ENCODE measurements around the gene TMEM128.
"Not testable (repeated sequence)": the region's sequence is repeated elsewhere in the genome, so short reads cannot be mapped to it uniquely, and the experiment has no call there.

Gene TMEM128

GRCh38 chr4:4248029-4248884 lies at the start of gene TMEM128:
Gene TMEM128, minus strand, starts transcription at chr4:4248223. Its CDS starts 21 bp downstream, at chr4:4248202.
- peak; percentile 94 for DNase-seq

GRCh38 chr4:4296283-4296846 lies 48.3 kb upstream of the TMEM128 start:
- no peak for DNase-seq

GRCh38 chr4:4293279-4293678 lies 45.3 kb upstream of the TMEM128 start:
- no peak for DNase-seq

- DNase-seq: peak; percentile 97
Measured at GRCh38 chr4:4289941-4290850, 42.2 kb upstream of the TMEM128 start, which contains the start of the genes LYAR and ZBTB49. Gene LYAR, minus strand, starts transcription at chr4:4290154. Its CDS starts 6,412 bp downstream, at chr4:4283742. Gene ZBTB49, plus strand, starts transcription at chr4:4290251. Its CDS starts 9,695 bp downstream, at chr4:4299946.

DNA sequence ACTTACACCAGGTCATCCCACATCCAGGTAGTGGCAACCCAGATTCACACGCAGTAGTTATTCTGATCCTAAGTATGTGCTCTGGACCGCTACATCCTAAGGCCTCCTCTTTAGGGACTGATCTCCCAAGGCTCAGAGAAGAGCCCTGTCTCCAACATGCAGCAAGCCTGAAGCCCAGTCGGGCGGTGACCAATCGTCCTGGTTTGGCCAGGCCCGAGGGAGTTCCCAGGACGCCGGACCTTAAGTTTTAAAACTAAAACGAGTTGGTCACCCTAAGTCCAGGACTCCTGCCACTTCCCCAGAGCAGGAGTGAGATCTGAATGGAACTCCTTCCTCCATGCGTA lies 41.5 kb upstream of the TMEM128 start:
- no peak for DNase-seq

DNA sequence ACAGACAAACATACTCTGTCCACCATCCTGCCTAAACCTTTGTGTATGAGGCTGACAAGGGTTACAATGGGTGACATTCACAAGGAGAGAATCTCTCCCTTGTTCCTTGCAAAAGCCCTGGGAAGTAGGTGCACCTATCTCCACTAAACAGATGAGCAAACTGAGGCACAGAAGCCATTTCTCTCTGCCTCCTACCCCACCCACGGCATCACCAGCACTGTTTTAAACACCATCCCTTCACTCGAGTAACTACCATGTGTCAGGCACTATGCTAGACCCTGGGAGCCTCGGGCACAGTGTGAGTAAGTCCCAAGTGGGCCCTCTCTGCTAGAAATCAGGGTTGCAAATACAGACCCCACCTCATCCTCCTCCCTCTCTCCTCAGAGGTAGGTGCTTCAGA lies 41.0 kb upstream of the TMEM128 start:
- DNase-seq: no peak

DNA sequence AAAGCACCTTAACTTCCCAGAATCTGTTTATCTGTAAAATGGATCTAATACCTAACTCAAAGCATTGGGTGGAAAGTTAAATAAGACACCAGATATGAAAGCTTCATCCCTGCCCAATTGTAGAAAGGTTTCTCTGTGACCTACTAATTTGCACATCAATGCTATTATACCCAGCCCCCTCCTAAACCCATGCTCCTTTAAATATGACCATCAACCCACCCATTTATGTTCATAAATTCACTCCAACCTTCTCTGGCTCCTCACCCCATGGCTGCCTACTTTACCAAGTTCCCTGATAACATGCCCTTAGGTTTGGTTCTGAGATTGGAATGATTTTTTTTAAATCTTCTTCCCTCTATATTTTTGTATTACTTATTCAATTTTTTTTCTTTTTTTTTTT lies 40.1 kb upstream of the TMEM128 start:
- DNase-seq: no peak

GRCh38 chr4:4284827-4285618 lies 37.0 kb upstream of the TMEM128 start:
- DNase-seq: no peak

DNA sequence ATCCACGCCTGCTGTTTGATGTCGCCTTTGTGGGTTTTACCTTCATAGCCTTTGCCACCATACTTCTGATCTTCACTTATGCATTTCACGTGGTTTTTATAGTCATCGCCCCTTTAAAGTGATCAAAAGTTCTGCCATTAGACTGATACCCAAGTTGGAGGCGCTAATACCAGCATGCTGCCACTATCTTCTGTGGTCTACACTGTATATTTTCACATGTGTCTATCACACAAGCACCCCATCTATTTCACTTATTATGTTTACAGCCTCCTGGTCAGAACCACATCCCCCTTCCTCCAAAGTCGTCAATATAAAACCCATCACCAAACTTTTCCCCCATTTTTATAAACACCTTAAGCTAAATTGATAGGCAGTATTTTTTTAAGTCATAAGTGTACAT lies 33.8 kb upstream of the TMEM128 start:
- DNase-seq: no peak

- DNase-seq: no peak
Measured at GRCh38 chr4:4277531-4277930, 29.5 kb upstream of the TMEM128 start.

- no peak for DNase-seq
Measured at GRCh38 chr4:4274226-4274625, 26.2 kb upstream of the TMEM128 start.

GRCh38 chr4:4271912-4272311 lies 23.9 kb upstream of the TMEM128 start:
- no peak for DNase-seq

GRCh38 chr4:4270529-4270928 lies 22.5 kb upstream of the TMEM128 start:
- DNase-seq: peak; percentile 33

- peak; percentile 76 for DNase-seq
Measured at GRCh38 chr4:4269856-4270255, 21.8 kb upstream of the TMEM128 start.

GRCh38 chr4:4269331-4269731 lies 21.3 kb upstream of the TMEM128 start:
- DNase-seq: peak; percentile 74

GRCh38 chr4:4268776-4269175 lies 20.8 kb upstream of the TMEM128 start:
- DNase-seq: no peak

DNA sequence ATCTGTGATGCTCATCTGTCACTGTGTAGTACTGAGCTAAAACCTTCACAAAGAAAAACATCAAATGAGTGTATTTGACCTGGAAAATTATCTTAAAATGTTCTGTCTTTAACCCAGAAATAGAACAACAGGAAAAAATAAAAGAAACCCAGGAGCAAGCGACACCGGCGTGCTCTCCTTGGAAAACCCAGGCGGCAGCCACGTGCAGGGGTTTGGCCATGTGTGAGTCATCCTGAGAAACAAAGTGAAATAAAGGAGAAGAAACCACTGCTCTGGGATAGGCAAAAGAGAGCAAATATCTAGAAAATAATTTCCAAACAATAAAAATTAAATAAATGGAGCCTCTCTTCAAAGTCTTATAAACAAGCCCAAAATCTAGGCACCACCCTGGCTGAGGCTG lies 20.0 kb upstream of the TMEM128 start:
- DNase-seq: peak; percentile 7

DNA sequence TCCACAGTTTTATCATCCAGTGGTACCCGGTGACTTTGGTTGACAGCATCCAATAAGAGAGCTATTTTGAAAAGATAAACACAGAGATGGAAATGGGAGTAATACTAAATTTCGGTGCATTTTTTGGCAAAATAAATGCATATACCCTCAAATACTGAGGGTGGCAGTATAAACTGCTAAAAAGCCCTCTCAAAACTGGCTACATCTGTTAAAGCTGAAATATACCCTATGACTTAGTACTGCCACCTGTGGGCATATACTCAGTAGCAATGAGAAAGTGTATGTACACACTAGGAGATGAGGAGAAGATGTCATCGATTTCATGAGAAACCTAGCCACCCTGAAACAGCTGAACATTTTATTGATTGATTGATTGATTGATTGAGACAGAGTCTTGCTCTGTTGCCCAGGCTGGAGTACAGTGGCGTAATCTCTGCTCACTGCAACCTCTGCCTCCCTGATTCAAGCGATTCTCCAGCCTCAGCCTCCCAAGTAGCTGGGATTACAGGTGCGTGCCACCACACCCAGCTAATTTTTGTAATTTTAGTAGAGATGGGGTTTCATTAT lies 12.2 kb upstream of the TMEM128 start:
- DNase-seq: peak; percentile 80

GRCh38 chr4:4259484-4260100 lies 11.6 kb upstream of the TMEM128 start:
- no peak for DNase-seq

GRCh38 chr4:4257705-4258104 lies 9.7 kb upstream of the TMEM128 start:
- DNase-seq: not testable (repeated sequence)

GRCh38 chr4:4256799-4257198 lies 8.8 kb upstream of the TMEM128 start:
- DNase-seq: no peak

DNA sequence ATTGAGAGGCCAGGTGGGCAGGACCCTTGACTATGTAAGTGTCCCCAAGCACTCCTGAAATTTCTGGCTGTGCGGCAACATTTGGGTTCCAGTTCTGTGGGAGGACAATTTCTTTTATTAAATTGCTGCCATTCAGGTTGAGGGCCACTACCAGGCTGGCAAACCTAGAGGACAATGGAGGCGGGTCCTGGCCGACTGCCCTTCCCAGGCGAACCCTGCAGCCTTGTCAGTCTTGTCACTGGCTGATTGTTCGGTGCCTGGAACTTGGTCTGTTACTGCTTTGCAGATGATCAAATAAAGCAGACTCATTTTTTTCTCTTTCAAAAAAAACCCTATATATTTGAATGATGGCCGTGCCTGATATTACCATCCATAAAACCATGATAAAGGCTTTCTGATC lies 6.6 kb upstream of the TMEM128 start:
- DNase-seq: no peak

Data from CD4-positive, alpha-beta T cell treated with Interleukin-12 subunit alpha and Interleukin-12 subunit beta, for 1 hour (primary cell).